Stimulated activated CD4-positive, alpha-beta T cell treated with anti-CD3 and anti-CD28 coated beads, Interleukin-4, amount 100 ng/mL, for 48 hours (primary cell): Measurements from ENCODE around the gene SUPT6H.

Source experiments
- DNase-seq, 2 donors: peaks; one replicate each; pipeline ENCODE4 v3.0.0-alpha.2; 2020; ENCODE audit warnings: low read depth in 2 of 2

SUPT6H gene

DNA sequence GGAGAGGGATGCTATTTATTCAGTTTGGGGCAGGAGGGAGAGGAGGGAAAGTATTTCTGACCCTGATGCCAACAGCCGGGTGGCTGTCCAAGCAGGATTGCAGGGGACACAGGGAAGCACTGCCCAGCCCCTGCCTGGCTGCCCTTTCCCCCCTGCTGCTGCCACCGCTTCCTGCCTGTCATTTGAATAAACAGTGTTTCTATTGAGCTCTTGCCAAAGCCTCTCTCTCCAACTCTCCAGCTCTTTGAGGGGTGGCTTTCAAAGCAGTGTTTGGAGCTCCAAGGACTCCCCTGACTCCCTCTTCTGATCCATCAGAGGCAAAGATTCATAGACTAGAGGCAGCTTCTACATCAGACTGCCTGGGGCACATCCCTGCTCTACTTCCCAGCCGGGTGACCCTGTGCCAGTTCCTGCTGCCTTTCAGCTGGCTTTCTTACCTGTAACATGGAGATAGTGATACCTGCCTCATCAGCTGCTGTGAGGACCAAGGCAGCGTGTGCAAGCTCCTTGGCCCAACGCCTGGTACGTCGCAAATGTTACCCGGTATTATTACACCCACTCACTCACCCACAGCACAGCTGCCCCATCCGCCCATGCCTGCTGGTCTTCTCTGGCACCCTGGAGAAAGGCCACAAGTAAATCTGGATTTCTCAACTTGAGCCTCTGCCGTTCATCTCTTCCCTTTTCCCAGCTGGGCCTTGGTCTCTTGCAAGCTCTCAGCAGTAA, 40.2 kb downstream of the SUPT6H start:
- no peak for DNase-seq

DNA sequence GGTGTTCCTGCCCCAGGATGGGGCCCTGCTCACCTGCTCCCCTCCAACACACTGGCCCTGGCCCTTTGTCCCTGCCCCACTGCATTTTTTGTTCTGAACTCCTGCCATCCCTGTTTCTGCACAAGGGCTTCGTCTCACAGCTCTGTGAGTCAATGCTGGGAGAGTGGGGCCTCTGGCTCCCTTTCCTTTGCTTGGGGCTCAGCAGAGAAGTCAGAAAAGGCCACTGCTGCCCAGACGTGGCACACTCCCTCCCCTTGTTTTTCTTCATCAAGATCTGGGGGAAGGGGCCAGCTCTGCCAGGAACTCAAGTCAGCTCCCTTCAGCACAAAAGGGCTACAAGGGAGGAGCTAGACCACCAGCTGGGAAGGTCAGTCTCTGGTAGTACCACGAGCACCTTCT, 40.7 kb downstream of the SUPT6H start:
- DNase-seq = no peak

DNA sequence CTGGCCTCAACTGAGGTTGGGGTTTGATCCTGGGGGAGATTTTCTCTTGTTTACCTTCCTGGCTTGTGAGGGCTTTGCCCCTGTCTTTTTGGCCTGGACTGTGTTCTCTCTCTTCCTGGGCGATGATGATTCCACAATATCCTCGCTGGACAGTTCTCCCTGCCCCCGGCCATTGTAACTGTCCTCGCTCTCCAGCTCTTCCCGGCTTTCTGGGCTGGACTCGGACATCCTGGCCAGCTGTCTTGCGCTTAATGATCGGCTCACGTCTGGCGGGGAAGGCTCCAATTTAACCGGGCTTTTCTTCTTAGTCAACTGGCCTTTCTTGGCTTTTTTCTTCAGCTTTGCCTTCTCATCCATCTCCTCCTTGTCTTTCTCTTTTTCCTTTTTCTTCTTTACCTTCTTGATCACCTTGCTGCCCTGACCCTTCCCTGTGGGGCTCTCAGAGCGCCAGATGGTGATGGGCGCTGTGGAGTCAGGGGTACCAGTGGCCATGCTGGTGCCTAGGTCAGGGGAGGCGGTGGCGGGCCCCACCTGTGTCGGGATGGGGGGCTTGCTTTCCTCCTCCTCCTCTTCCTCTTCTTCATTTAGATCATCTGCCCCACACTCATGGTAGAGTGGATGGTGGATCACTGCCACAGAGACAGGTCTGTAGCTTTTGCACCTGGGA, 41.7 kb downstream of the SUPT6H start:
- DNase-seq = no peak

DNA sequence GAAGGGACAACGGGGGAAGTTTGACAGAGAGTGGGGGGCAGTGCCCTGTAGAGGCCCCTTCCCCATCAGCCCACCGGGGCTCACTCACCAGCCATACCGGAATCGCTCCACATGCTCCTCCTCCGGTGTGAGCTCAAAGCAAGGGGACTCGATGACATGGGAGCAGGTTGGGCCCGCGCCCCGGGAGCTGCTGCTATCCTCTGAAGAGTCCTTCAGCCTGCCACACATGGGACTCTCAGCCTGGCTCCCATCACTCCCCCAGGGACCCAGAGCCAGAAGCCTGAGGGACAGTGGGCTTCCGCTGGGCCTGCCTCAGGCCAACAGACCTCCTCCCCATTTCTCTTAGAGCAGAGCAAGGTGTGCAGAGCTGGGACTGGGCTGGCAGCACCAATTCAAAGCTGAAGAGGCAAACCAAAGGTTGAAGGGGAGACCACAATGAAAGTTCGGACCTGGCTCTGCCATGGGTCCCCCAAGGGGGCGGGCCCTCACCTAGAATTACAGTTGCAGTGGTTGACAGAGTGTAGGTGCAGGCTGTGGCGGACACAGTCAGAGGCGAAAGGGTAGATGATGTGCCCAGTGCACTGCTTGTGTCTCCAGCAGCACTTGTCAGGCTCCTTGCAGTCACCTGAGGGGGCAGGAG, 42.3 kb downstream of the SUPT6H start:
- no peak for DNase-seq

DNA sequence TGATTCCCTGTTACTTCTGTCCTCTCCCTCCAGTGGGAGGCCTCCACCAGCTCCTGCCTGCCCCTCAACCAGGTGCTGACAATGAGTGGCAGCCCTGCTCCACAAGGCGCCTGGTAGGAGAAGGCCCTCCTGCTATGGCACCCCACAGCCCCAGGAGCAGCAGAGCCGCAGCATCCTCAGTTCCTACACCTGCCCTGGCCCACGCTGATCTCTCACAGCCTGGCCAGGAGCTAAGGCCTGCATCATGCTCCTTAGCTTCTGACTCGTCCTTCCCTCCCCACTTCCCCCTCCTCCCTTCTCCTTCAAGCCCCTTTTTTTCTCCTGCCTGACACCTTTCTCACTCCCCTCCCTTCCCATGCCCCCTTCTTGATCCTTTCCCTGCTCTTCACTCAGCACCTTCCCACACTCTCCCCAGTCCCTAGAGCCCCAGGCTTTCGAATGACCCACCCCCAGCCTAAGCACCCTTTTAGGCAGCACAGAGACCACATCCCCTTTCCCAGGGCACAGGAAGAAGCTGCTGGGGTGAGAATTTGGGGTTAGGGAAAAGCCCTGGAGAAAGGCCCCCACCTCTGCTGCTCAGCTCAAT, 43.2 kb downstream of the SUPT6H start:
- DNase-seq = no peak

DNA sequence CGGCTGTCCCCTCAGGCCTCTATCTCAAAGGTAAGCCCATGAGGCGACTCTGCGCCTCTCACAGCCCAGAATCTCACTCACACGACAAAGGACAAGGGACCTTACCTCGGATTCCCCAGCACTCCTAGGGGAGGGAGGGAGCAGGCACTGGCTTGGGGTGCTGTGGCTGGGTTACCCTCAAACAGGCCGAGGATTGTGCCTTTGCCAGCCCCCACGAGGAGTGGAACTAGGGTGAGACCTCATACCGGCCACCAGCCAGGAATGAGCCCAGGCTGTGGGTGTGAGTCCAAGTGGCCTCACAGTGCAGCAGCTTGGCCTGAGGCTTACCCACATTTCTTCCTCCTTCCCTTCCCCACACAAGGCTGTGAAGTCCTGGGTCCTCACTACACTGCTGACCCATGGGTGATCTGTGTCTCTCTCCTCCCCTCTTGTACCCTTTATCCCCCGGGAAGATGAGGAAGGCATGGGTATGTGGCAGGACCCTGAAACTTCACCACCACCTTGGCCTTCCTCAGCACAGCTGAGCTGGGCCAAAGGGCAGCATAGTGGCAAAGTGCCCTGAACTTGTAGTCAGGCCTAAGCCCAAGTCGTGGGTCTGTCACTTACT, 43.8 kb downstream of the SUPT6H start:
- no peak for DNase-seq

DNA sequence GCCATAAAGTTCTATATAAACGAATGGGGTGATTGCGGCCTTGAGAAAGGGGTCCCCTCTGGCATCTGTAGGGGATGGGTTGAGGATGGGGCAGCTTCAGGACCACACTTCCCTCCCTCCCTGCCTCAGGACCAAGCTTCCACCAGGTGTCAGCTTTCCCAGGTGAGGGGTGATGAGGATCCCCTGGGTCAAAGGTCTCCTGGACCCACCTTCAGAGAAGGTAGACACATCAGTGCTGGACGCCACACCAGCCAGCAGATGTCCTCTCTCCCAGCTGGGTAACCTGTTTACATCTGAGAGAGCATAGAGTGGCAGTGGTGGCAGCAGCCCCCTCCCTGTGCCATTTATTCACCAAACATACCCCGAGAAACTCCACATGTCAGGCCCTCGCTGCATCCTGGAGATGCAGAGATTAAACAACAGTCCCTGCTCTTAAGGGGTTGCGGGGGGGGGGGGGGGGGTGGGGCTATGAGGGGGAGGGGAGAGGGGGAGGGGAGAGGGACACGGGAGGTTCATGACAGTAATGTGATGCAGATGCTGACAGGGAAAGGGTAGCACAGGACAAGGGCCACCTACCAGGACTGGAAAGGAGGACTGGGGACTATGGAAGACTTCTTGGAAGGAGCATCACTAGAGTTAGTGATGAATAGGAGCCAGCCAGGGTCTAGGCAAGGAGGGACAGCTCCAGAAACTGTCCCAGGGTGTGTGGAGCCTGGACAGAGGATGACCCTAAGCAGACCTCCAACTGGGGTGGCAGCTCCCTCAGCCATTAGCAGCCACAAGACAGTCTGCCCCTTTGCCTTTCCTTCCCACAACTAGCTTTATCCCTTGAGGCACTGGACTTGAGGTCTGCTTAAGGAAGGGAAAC, 44.7 kb downstream of the SUPT6H start:
- no peak for DNase-seq

DNA sequence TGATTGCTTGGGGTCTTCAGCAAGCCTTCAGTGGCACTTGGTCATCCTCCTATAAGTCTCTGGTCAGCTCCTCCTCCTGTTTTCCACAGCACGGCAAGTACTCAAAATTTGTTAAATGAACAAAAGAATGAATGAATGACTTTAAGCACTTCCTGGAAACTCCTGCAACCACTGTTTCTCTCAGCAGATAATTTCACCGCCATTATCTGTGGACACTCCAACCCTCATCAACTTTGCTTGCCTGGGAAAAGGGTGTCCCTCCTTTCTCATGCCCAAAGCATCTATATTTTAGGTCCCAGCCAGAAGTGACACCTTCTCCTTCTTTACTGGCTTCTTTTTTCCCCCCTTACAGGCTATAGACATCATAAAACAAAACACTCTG, 45.3 kb downstream of the SUPT6H start:
- DNase-seq = no peak

DNA sequence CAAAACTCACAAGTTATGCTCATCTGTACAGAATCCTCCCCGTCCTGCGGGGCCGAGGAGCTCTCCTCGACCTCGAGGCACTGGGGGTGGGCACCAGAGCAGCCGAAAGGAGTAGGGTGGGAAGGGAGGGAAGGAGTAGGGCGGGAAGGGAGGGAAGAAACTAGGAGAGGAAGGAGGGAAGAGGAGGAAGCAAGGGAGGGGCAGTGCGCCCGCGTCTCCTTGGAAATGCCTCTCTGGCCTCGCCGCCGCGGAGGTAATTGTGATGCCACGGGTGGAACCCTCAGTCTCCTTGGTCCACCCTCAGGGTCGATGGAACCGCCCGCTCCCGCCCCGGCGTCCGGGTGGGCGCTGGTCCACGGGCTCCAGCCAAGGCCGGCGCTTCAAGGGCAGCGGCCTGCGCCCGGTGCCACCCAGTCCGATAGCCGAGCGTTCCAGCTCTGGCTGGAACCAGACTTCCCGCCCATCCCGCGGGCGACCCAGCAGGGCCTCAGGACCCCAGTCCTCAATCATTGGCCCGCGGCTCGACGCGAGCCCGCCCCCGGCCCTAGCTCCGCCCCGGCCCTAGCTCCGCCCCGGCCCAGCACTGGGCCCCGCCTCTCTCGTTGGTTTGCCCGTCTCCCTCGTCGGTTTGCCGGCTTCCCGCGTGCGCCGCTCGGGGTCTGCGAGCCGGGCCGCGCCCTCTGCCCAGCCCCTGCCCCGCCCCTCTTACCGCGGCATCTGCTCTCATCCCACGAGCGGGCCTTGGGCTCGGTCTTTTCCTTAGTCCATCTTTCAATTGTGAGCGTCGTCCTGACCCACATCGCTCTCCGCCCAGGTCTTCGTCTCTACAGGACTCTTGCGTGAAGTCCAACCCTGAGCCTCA, 49.1 kb downstream of the SUPT6H start:
- DNase-seq = peak; percentile 88

DNA sequence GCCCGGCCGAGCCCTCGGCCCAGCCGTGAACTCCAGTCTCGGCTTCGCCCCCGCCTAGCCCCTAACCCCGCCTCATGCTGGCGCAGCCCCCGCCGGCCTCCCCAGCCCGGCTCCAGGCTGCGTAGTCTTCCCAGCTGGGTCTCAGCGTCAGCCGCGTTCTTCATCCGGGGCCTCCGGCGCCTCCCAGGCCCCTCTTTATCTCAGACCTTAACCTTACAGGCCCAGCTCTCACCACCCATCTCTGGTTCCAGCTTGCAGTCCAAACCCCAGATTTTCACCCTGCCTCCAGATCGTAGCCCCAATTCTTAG, 49.7 kb downstream of the SUPT6H start, which contains the start of gene PROCA1:
PROCA1 (minus strand) TSS at position 166 of the 309 bp plus-strand sequence. CDS start 228 bp downstream, outside the sequence.
- no peak for DNase-seq

DNA sequence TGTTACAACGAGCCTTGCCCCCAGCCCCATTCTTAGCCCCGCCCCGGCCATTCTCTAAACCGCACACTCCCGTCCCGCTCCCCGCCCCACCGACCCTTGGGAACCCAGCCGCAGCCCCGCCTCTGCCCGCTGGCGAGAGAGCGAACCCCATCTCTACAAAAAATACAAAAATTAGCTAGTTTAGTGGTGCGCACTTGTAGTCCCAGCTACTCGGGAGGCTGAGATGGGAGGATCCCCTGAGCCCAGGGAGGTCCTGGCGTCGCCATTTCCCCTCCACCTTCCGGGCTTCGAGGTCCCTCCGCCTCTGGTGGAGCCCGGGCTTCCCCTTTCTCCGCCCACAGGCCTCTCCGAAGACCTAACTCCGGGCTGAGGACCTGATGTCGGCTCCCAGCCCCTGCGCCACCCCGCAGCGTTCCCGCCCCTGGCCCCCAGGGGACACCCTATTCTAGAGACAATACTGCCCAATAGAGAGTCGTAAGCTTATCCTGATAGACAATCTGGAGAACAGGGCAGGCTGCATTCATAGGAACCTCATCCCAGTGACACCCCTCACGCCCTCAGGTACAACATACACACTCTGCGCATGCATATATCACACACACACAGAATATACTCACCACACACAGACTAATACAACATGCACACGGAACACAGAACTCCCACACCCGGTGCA, 50.2 kb downstream of the SUPT6H start:
- DNase-seq = peak; percentile 58 to 66

DNA sequence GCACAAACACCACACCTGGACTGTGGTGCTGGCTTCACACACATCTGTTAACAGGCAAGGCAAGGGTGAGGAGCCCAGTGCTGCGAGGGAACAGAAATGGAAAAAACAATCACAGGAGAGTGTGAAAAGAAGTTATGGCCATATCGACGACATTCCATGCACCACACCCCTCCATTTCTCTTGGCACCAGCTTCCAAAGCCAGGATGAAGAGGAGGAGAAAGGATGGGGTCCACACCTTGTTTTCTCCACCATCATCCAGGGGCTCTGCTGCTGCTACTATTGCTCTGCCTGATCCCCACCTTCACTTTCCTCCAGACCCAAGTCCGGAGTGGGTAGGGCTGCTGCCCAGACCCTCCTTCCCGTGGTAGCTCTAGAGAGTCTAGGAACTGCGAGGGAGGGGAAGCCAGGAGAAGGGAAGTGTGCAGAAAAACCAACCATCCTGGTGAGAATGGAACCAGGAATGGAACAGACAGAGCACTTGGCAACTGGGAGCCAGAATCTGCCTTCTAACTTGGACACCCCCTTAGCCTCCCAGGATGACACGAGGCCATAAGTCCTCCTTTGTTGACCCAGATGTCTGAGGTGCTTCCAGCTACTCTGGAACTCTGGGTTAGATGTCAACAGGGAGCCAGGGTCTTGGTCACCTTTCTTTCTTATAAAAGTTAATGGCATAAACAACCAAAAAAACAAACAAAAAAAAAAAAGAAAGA, 50.9 kb downstream of the SUPT6H start:
- DNase-seq = no peak

DNA sequence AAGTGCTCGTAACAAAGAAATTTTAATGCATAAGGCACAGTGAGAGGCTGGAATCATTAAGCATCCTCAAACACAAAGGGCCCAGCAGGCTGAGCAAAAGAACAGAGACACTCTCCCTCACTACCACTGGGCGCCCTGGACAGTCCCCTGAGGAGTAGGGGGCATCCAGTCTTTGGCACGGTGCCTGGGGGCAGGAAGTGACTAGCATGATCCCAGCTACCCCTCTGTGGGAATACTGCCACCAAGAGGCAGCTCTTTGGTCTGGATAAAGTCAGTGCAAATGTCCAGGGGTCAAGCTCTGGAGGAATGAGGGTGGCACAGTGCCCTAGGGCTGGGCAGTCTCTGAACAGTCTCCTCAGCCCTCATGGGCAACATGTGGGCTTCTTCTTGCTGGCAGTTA, 52.3 kb downstream of the SUPT6H start:
- no peak for DNase-seq

DNA sequence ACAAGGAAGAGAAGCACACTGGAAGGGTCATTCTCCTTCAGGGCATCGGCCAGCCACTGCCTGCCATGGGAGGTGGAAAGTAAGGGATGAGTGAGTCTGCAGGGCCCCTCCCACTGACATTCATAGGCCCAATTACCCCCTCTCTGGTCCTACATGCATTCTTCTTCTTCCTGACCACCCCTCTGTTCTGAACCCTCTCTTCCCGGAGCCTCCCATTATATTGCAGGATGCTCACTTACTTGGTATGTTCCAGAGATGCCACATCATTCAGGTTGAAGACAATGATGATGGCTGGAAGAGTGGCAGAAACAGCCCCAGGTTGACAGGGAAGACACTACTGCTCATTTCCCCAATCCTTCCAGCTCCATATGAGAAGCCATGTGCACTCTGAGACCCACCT, 53.2 kb downstream of the SUPT6H start:
- no peak for DNase-seq

DNA sequence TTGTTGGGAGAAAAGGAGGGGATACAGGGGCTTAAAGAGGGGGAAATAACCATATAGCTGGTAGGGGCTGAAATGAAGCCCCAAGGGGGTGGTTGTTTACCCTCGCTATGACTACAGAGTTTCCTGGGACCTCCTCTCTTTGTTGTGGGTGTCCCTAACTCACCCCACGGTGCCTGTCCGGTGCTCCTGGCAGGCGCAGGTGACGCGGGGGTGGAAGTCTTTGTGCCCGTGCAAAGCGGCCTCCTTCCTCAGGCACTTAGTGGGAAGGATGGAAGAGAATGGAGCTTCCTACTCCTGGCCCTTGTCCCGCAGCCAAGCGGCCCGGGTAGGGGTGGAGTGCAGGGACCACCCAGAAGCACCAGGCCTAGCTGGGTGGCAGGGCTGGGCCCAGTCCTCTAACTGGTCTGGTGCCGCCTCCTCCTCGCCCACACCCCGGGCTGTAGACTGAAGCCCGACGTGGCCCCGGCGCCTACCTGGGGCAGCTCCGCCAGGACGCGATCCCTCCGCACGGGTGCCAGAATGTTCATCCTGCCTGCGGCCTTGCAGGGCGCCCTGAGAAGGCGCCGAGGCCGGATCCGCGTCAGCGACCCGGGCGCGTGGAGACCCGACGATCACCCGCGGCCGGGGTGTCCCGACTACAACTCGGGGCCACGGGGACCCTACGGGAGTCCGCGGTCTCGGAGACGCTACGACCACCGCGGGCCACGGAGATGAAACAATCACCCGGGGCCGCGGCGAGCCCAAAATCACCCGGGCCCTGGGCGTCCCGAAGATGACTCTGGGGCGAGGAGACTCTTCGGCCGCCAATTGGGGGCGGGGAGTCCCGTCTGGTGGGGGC, 55.0 kb downstream of the SUPT6H start:
- DNase-seq = no peak

DNA sequence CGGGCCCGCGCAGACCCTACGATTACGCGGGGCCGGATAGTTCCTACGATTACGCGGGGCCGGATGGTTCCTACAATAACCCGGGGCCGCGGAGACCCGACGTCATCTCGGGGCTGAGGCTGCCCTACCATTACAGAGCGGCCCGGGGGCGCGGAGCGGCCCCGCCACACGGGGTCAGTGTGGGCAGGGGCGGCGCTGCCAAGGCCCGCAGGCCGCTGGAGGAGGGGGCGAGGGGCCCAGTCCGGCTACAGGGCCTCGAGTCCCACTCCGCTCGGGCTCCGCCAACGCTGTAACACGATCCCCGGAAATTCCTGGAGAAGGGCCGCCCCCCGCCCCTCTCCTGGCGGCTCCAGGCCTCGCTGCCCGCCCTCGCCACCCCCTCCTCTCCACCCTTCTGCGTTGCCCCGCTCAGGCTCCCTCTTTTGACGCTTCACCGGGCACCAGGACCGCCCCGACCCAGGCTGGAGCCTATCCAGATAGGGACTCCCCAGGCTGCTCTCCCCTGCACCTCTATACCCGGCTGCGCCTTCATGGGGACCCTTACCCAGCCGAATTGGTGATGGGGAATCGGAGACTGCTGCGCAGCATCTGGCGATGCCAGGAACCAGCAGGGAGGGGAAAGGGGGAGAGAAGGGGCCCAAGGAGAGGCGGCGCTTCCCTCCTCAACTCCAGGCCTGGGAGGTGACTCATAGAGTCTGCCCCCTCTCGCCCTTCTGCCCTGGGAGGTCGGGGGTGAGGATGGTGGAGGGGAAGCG, 55.8 kb downstream of the SUPT6H start, which contains the start of gene RAB34:
RAB34 (minus strand) TSS at position 291 of the 755 bp plus-strand sequence. CDS start 602 bp downstream, outside the sequence.
- DNase-seq = no peak

DNA sequence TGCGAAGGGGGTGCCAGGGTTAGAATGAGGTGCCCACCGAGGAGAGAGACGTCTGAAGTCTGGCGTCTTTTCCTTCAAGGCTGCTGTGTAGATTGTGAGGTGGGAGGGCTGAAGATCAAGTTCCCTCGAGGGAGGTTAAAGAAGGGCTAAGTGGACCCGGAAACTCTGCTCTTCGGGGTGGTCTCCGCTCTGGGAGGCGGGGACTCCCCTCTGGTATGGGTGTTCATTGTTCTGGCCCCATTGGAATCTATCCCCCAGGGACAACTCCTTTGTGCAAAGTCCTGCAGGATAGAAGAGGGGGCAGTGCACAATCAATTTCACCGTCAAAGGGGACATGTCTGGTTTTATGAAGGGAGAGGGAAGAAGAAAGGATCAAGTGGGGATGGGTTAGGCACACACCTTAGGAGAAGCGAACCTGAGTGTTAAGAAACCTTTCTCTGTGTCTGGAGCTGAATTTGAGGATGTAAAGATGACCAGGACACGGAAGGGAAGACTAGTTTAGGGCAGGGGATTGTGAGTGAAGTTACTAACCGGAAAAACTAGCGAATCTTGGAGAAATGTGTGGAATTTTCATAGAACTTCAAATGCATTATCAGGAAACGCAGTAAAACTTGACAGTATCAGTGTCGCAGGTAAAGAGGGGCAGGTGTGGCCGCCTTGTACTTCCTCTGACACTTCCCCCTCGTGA, 56.5 kb downstream of the SUPT6H start:
- DNase-seq = no peak
